ENCODE measurements around the gene ITIH3.

Gene ITIH3

DNA sequence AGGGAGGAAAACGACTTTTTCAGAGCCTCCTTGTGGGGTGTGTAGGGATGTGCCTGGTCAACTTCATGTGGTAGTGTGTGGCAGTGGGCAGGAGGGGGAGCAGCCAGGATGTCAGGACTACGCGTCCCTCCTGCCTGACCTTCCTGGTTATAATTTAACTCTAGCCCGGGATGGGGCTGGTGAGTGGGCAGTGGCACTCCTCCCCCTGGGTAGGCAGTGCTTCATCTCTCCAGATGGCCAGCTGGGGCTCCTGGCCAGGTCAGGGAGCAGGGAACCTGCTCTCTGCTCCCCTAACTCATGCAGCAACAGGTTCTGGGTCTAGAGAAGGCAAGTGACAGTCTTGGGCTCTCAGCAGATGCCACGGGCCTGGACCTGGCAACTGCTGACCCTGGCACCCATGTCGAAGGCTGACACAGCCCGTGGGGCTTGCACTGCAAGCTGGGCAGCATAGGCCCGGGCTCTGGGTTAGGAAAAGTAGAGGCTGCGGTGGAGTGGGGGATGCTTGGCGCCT is 33.3 kb downstream of the ITIH3 start:
- DNase-seq = no peak

DNA sequence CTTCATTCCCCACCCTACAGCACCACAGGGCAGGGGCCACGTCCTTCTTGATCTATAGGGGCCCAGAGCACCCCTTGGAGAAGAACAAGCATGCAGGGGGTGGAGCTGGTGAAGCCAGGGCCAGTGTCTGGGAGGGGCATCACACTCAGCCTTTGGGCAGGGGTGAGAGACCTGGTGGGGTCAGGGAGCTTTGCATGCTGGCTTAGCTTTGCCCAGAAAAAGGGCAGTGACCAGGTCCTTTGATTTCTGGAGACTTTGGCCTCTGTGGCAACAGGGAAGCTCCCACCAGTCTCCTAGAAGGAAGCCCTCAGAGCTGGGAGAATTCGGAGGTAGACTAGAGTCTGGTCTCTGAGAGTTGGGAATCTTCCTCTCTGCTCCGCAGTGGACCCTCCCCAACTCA is 34.9 kb downstream of the ITIH3 start:
- DNase-seq = no peak

DNA sequence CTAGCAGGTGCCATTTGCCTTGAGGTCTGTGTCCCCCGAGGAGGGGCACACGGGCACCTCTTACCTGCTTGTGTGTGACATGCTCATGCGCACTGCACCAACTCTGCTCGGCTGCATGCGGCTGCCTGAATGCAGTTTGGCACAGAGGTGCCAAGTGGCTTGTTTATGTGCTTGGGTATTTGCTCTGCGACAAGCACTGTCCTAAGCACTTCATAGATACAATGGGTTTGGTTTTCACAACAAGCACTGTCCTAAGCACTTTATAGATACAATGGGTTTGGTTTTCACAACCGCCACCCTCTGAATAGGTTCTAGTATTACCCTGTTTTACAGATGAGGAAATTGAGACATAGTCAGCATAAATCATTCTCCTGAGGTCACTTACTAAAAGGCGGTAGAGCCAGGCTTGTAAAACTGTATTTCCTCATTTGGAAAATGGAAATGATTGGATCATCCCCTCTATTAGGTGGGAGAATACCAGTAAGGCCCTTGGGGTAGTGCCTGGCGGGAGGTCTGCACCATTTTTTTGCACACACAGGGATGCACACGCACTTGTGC is 35.4 kb downstream of the ITIH3 start:
- no peak for DNase-seq

DNA sequence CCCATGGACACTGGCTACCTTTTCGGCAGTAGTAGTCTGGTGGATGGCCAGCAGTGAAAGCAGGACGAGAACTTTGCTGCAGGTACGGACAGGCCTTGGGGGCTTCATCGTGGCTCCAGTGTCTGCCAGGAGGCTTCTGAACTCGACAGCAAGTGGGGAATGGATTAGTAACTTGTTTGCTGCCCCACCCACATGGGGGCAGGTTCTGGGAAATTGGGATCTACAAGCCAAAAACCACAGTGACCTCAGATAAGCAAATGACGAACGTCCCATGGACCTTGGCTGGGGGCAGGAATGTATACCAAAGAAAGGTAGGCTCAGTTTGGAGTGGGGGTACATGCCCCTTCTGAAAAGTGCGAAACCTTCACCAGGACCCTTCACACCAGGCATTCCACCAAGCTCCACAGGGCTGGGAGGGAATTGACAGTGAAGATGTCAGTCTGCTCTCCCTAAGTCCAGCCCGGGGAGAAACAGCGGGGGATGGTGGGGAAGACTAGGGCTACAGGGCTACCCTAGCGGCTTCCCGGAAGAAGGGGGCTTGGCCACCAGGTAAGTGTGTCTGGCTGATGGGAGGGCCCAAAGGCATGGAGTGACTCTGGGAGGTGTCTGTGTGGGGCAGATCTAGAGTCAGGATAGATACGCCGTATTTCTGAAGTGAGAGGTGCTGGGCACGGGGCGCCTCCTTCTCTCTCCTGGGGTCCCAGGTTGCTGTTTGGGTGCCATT is 36.1 kb downstream of the ITIH3 start, which contains the start of gene ITIH4:
TSS of gene ITIH4 (minus strand) at position 138 of the 724 bp plus-strand sequence. CDS start at position 108, 30 bp downstream.
- DNase-seq = no peak

DNA sequence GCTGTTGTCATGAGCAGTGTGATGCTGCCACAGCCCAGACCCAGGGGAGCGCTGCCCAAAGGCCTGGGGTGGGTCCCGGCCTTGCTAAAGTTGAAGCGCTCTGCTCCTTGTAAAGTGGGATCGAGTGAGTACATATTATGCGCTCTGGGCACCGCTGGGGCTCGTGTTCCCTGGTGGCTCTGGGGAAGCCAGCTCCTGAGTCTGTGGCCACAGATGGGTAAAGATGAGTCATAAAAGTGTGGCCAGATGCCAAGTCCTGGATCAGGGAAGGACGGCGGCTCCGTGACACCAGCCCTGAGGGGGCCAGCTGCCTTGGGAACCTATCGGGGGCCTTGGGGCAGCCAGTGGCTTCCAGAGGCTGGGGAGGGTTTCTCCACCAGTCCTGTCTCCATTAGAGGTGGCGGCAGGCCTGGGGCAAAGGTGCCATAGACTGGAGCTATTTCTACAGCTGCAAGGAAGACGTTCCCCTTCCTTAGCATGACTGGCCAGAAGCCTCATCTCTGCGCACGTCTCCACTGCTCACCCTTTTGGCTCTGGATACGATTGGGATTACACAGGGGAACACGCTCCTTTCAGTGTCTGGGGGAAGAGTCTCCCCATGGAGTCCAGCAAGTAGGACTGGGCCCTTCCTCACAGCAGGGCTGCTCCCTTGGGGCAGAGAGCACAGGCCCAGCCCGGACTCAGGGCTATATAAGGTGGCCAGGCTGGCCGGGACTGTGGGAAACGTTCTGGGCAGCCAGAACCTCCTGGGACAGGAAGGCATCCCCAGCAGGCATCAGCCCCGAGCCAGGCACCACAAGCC is 37.1 kb downstream of the ITIH3 start:
- DNase-seq = no peak

DNA sequence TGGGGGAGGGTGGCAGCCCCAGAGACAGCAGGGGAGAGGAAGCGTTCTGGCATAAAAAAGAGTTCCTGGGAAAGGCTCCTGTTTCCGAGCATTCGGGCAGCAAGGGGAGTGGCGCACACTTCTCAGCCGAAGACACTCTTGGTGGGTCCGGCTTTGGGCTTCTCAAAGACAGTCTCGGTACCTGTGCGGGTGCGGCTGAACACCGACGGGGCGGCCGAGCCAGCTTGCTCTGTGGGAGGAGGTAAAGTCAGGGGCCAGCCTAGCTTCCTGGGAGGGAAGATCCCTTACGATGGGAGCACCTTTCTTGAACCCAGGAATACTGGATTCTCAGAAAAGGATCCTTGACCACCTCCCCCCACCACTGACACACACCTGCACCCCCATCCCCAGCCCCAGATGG is 38.6 kb downstream of the ITIH3 start:
- DNase-seq = no peak

DNA sequence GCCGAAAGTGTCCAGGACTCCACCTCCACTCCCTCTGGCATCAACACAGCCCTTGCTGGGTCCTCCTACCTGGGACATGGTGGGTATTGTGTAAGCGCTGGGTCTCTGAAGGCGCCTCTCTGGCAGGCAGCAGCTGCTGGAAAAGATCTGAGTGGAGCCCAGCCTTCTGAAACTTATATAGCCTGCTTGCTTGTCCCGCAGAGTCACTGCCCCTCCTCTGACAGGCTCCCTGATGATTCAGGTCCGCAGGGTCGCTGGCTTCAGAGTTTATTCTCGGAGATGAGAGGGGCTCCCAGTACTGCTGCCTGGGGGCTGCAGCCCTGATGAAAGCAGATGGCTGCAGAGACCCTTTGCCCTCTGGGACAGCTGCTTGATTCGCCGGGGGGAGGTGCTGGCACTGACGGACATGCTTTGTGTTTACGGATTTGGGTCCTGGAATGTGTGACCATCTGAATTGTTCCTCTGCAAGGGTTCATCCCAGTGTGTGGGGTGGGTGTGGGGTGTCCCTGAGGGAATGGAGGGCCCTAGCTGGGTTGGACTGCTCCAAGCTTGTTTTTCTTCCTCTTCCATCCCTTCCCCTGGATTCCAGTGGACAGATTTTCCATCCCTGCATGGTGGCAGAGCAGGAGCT is 40.4 kb downstream of the ITIH3 start, which contains the start of gene MUSTN1:
TSS of gene MUSTN1 (minus strand) at position 149 of the 631 bp plus-strand sequence. CDS start at position 78, 71 bp downstream.
- DNase-seq = no peak

DNA sequence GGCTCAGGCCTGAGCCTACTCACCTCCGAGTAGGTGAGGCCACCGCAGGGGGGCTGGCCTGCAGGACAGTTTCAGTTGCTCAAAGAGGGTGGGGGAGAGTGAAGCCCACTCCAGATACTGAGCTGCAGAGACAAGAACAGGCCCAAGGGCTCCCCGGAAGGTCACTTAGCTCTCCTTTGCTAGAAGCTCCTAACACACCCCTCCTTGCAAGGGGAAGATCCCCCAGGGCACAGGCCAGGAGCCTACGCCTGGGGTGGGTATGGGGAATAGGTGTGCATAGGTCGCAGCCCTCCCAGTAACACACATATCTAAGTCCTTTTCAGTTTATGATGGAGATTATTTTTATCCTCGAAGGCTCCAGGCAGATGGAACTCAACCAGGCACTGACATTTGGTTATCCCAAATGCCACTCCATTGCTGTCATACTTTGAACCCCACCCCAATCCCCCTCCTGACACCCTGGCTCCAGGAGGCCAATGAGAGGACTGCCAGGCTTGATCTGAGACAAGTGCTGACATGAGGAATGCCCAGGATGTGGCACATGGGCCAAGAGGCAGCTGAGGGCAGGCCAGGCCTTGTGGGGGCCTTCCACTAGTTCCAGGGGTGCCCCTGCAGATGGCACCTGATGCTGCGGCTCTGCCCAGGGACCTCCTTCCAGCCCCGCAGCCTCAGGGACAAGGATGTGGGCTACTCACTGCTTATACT is 41.3 kb downstream of the ITIH3 start:
- DNase-seq = no peak

DNA sequence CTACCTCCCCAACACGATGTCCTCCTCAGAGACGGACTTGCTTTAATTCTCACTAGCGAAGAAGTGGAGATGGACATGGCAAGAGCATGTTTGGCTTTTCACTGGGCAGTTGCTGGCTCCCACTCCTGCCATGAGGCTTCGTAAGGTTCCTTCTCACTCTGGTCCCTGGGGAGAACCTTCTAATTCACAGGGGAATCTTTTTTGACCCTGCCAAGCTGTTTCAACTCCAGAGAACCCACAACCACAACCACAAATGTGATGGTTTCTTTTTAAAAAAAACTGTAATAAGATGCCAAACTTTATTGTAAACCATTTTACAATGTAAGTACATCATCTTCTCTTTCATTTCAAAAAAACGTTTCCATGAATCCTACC is 41.9 kb downstream of the ITIH3 start:
- no peak for DNase-seq

DNA sequence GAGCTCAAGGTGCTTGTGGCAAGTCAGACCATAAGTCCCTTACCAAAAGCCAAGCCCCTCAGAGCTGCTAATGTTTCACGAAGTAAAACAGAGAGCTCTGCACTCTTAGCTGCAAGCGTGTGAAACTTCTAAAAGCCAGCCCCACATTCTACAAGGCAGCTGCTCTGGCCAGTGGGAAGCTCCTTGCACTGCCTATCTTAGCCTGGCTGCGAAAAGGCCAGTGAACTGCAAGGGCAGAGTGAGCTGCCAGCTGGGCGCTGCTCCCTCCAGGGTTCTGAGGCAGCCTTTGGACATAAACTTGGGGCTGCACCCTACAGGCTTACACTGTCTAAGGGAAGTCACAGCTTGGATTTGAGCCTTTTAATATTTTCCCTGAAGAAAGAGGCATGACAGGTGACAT is 42.4 kb downstream of the ITIH3 start:
- DNase-seq = no peak

DNA sequence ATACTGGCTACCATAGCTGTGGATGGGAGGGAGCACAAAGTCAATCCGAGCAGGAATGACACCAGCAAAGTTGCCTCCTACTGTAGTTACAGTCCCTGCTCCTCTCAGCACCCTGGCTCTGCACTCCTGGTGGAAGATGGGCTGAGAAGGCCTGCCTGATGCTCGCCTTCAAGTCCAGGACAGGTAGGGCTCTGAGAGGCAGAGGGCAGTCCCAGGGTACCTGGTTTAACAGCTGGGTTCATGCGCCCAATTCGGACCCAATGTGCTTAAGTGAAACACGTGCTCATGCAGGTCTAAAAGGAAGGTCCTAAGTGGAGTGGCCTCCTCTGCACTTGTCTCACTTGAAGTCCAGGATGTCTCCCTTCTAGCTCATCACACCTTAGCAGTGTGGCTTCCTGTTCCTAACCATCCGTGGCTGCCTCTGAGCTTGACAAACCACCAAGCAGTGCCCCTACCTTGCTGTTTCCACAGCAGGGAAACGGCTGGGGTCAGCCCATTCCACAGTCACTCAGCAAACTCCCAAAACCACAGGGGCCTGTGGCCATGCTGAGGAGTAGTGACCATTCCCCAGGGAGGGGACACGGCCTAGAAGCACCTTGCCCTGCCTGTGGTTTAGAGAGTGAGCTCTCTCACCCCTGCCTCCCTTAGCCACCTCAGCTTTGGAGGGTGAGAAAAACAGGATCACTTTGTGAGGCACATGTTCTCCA is 44.1 kb downstream of the ITIH3 start:
- DNase-seq = peak; percentile 31

DNA sequence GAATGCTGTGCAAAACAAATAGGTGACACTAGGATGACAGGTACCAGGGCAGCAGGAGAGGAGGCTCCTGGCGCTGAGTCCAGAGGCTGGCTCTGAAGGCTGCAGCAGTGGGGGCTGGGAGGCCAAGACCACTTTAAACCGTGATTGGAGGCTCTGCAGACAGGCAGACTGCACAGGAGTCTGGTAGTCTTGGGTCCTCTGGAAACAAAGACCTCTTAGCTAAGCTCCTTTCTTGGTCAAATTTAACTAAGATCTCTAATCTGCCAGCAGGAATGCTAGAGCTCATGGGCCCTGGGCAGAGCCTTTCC is 44.6 kb downstream of the ITIH3 start:
- no peak for DNase-seq

DNA sequence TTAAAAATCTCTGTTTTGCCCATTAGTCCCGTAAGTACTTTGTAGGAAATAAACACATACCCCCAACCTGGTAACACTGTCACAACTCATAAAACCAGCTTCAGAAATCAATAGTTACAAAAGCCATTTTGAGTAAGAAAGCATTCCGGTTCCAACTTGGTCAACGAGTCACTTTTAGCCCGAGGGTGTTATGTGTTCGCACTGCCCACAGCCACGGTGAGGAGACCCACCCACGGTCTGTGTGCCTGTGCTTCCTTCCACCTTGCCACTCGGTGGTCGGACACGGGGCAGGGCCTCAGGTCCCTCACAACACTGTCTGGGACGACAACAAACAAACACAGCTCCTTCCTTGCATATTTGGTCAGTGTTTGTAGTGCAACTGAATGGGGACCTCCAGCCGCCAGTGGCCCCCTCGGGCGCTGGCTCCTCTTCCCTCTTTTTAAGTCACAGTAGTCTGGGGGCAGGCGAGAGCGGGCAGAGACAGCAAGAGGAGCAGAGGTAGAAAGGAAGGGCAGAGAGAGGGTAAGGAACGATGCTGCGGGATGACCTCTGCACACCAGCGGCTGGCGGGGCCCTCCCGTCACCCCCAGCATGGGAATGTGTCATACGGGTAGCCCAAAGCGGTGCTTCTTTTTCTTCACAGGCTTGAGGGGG is 45.4 kb downstream of the ITIH3 start:
- DNase-seq = no peak

DNA sequence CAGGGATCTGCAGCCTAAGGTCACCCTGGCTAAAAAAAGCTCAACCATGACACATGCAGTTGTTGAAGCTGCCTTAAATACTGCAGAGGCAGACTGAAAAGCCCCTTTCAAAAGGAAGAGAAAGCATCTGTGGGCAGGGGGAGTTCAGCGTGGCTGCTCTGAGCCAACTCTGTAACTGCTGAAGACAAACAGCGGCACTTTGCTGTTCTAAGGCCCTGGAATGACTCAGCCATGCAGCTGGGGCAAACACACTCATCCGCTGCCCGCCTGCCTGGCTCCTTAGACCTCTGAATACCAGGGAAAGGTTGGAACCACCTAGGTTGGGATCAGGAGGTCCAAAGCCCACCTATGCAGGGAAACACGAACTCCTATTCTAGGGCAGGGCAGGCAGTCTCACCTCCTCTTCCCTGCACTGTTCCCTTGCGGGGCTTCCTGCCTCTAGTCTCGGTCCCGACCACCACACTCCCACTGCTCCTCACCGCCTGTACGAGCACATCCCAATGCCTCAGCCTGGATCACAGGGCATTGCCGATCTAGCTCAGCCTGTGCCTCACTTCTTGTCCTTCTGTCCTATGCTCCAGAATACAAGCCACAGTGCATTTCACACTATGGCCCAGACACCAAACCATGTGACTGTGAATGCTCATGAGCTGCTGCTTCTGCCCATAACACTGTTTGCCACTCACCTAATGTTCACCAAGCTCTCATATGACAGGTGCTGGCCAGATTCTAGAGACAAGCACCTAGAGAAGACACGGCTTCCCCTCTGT is 46.8 kb downstream of the ITIH3 start:
- DNase-seq = no peak

DNA sequence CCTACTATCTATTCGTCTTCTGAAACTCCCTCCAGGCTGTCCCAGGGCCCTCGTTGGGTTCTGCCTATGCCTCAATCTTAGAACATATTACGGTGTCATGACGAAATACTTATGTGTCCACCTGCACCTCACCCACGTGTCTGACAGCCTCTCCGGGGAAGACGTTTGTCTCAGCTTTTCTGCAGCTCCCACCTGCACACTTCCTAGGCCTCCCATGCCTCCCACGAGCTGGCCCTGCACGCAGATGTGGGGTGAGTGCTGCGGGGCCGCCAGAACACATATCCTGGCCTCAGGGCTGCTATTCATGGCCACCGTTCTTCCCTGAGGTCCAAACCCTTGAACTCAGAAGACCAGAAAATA is 47.4 kb downstream of the ITIH3 start:
- DNase-seq = no peak

DNA sequence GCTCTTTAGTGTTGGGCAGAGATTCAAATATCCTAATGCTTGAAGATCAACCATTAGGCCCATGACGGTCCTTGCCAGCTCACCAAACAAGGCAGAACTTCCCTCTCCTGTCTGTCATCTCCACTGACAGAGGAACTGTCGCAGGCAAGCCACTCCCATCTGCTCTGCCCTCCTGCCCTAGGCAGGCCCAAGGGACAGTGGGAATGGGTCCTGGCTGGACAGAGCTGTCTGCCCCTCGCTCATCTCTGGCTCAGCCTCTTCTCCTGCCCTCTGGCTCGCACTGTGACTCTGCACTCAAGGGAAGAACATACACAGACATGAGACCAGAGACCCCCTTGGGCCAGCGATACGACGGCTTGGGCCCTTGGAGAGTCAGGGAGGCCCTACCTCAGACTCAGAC is 47.8 kb downstream of the ITIH3 start:
- no peak for DNase-seq

DNA sequence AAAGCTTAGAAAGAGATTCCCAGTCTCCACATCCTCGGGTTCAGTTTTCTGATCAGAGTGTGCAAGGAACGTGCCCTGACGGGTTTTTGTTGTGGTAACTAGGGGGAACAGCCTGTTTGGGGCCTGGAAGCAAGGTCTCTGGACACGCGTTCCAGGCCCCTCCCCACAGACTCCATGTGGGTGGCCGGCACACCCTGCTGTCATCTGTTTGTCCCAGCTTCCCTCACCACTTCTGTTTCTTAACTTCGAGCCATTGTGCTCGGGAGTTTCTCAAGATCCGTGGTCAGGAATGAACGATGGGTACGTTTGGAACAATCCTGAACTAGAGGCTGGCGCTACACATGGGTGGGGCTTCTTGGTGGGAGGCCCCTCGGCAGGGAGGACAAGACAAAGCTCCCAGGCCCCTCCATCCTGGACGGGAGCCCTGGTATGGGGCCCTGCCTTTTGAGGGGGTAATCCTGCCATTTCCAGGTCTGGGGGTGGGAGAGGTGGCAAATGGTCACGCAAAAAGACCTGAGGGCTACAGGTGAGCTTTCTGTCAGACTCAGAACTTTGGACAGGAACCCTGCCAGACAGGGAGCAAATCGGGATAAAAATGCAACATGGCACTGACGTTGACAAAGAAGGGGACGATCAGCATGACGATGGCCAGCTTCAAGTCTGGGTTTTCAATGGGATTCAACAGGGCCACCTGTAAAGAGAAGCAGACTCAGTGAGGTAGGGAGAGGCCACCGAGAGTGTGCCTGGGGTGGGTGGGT is 48.7 kb downstream of the ITIH3 start:
- DNase-seq = no peak

DNA sequence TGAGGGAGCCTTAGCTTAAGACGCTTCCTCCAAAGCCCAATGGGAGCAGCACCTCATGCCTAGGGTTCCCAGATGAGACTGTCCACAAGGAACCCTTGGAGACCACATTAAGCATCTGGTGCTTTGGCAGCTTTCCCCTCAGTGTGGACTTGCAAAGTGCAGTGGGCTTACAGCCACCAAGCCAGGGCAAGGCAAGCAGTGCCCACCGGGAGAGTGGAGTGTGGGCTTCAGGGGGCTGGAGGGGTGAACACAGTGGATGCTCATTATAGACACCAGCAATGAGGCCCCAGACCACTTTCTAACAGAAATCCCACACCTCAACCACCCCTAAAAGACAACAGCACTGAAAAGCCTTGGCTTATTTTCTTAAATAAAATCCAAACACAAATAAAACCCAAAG is 49.3 kb downstream of the ITIH3 start:
- no peak for DNase-seq

DNA sequence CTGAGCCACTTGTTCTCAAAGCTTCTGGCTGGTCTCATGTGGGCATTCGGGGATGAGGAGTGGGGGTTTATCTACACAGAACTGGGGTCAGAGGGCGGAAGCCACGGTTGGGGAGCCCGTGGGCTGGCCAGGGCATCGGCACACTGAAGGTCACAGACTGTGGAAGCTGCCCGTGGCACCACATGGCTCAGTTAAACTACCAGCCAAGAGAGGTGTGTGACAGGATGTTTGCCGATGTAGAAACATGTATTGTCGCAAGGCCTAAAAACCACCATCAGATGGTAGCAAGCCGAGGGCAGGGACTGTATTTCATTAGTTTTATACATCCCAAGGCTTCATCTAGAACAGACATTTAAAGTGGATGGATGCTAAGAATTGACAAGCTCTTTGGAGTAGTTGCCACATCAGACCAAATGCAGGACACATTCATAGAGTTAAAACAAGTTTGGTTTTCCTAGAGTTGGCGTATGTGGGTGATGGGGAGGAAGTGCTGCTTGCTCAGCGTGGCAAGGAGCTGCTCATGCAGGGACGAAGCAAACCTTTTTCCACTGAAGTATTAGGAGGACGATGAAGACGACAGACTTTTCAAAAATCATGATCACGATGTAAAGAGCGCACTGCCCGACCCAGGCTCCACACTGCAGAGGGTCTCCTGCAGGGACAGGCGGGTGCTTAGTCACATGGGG is 49.8 kb downstream of the ITIH3 start:
- DNase-seq = no peak

DNA sequence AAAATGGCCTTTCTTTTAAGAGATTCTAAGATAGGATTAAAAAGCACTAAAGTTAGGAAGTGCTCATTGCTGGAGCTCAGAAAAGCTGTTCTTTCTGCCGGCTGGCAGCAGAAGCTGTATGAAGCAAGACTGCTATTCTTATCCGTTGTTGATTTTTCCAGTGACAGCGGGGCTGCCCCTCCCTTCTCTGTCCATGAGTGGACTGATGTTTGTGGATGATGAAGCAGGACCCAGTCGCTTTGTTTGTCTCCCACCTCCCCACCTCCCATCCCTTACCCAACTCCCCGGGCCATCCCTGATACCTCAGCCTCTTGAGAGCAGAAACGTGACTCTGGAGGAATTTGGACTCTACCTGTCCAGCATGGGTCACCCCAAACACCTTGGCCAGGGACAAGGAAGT is 50.6 kb downstream of the ITIH3 start:
- DNase-seq = no peak
